Measurements from ENCODE around the gene PTPRM. TPM values are rescaled to one million over a fixed set of nuclear protein-coding genes. Genes with fewer than 3 reads are reported as not detected.
A peak's percentile ranks its signal among the peaks of the same experiment; 100 is the strongest.

The PTPRM gene
- polyA plus RNA-seq, 4 donors = 82.9 to 104 (median 97.8) TPM

- DNase-seq (ENCODE audit: low read depth in 4 of 4, low spot score in 3 of 4) = no peak
These were observed 220.2 kb downstream of the PTPRM start for GRCh38 chr18:7787339-7787738.

GRCh38 chr18:7789856-7790552 lies 222.9 kb downstream of the PTPRM start:
- DNase-seq (ENCODE audit: low read depth in 4 of 4, low spot score in 3 of 4) = peak in 2 of 4 donors; percentile 30 to 33

GRCh38 chr18:7793100-7793499 lies 226.0 kb downstream of the PTPRM start:
- no peak for DNase-seq (ENCODE audit: low read depth in 4 of 4, low spot score in 3 of 4)

GRCh38 chr18:7803956-7804469 lies 236.9 kb downstream of the PTPRM start:
- DNase-seq (ENCODE audit: low read depth in 4 of 4, low spot score in 3 of 4) = no peak

- no peak for DNase-seq (ENCODE audit: low read depth in 4 of 4, low spot score in 3 of 4)
These were observed 238.0 kb downstream of the PTPRM start for GRCh38 chr18:7805096-7805495.

- DNase-seq (ENCODE audit: low read depth in 4 of 4, low spot score in 3 of 4) = no peak
These were observed 238.8 kb downstream of the PTPRM start for GRCh38 chr18:7805880-7806279.

- DNase-seq (ENCODE audit: low read depth in 4 of 4, low spot score in 3 of 4) = no peak
These were observed 240.9 kb downstream of the PTPRM start for GRCh38 chr18:7807936-7808453.

- DNase-seq (ENCODE audit: low read depth in 4 of 4, low spot score in 3 of 4) = no peak
These were observed 241.9 kb downstream of the PTPRM start for GRCh38 chr18:7808992-7809391.

GRCh38 chr18:7809455-7809854 lies 242.3 kb downstream of the PTPRM start:
- no peak for DNase-seq (ENCODE audit: low read depth in 4 of 4, low spot score in 3 of 4)

- DNase-seq (ENCODE audit: low read depth in 4 of 4, low spot score in 3 of 4) = no peak
These were observed 242.9 kb downstream of the PTPRM start for GRCh38 chr18:7809978-7810377.

GRCh38 chr18:7812431-7813063 lies 245.4 kb downstream of the PTPRM start:
- DNase-seq (ENCODE audit: low read depth in 4 of 4, low spot score in 3 of 4) = no peak

GRCh38 chr18:7813131-7813530 lies 246.0 kb downstream of the PTPRM start:
- DNase-seq (ENCODE audit: low read depth in 4 of 4, low spot score in 3 of 4) = no peak

GRCh38 chr18:7814754-7815315 lies 247.7 kb downstream of the PTPRM start:
- no peak for DNase-seq (ENCODE audit: low read depth in 4 of 4, low spot score in 3 of 4)

GRCh38 chr18:7815787-7816186 lies 248.7 kb downstream of the PTPRM start:
- DNase-seq (ENCODE audit: low read depth in 4 of 4, low spot score in 3 of 4) = no peak

- DNase-seq (ENCODE audit: low read depth in 4 of 4, low spot score in 3 of 4) = no peak
These were observed 250.6 kb downstream of the PTPRM start for GRCh38 chr18:7817575-7818230.

GRCh38 chr18:7821784-7822183 lies 254.7 kb downstream of the PTPRM start:
- DNase-seq (ENCODE audit: low read depth in 4 of 4, low spot score in 3 of 4) = no peak

GRCh38 chr18:7822435-7823331 lies 255.6 kb downstream of the PTPRM start:
- DNase-seq (ENCODE audit: low read depth in 4 of 4, low spot score in 3 of 4) = no peak

- no peak for DNase-seq (ENCODE audit: low read depth in 4 of 4, low spot score in 3 of 4)
These were observed 257.9 kb downstream of the PTPRM start for GRCh38 chr18:7824970-7825369.

GRCh38 chr18:7830468-7830867 lies 263.4 kb downstream of the PTPRM start:
- no peak for DNase-seq (ENCODE audit: low read depth in 4 of 4, low spot score in 3 of 4)

- no peak for DNase-seq (ENCODE audit: low read depth in 4 of 4, low spot score in 3 of 4)
These were observed 272.4 kb downstream of the PTPRM start for GRCh38 chr18:7839548-7839947.
